Stimulated activated CD4-positive, alpha-beta T cell treated with anti-CD3 and anti-CD28 coated beads, TNF-alpha, amount 100 ng/mL, for 4 hours (primary cell): ENCODE data around the gene PERM1.
A peak's percentile ranks its signal among the peaks of the same experiment; 100 is the strongest.
"Not testable (repeated sequence)": the region's sequence is repeated elsewhere in the genome, so short reads cannot be mapped to it uniquely, and the experiment has no call there.

Experiments used
- DNase-seq, 3 experiments: peaks; one replicate each; pipeline ENCODE4 v3.0.0-alpha.2; 2020; ENCODE audit warnings: low read depth in 3 of 3

Gene PERM1

GRCh38 chr1:979744-980072 is 2.2 kb downstream of the PERM1 start:
- DNase-seq: no peak

- DNase-seq: no peak
Observed at GRCh38 chr1:978835-979743, 2.8 kb downstream of the PERM1 start.

GRCh38 chr1:978069-978834 is 3.6 kb downstream of the PERM1 start:
- DNase-seq: no peak

- not testable (repeated sequence) for DNase-seq
Observed at GRCh38 chr1:976791-977190, 5.1 kb downstream of the PERM1 start.

- DNase-seq: peak; percentile 35 to 50 (median 49)
Observed at GRCh38 chr1:975896-976683, 5.8 kb downstream of the PERM1 start.

- DNase-seq: no peak
Observed at GRCh38 chr1:975365-975764, 6.5 kb downstream of the PERM1 start.

GRCh38 chr1:974687-975328 is 7.1 kb downstream of the PERM1 start:
- DNase-seq: no peak

GRCh38 chr1:974293-974640 is 7.6 kb downstream of the PERM1 start:
- no peak for DNase-seq

GRCh38 chr1:973459-974292 is 8.2 kb downstream of the PERM1 start:
- DNase-seq: no peak

- DNase-seq: no peak
Observed at GRCh38 chr1:972726-973458, 9.0 kb downstream of the PERM1 start.

- DNase-seq: no peak
Observed at GRCh38 chr1:971751-972506, 10.0 kb downstream of the PERM1 start.

GRCh38 chr1:970973-971730 is 10.7 kb downstream of the PERM1 start:
- DNase-seq: no peak

GRCh38 chr1:970242-970972 is 11.5 kb downstream of the PERM1 start:
- no peak for DNase-seq

- DNase-seq: no peak
Observed at GRCh38 chr1:969260-969855, 12.5 kb downstream of the PERM1 start.

- DNase-seq: no peak
Observed at GRCh38 chr1:967466-968343, 14.2 kb downstream of the PERM1 start.

GRCh38 chr1:966704-967300 is 15.1 kb downstream of the PERM1 start:
- peak; percentile 77 to 81 (median 79) for DNase-seq
